ENCODE measurements around the gene DAD1. TPM values are rescaled to one million over a fixed set of nuclear protein-coding genes. Genes with fewer than 3 reads are reported as not detected.

DAD1 gene
- total and polyA plus RNA-seq, 2 of the 8 experiments (the other 6 are each of a cell fraction or from before 2014, with no cell fraction given), result 131 to 440 TPM

GRCh38 chr14:22606380-22606779 is 17.4 kb upstream of the DAD1 start (continued):
- no peak for TF ChIP-seq E2F6 (IDR thresholded peaks at IDR 0.05)
